Gastroesophageal sphincter (tissue), 4 donors: ENCODE data around the gene TSGA10. TPM values are rescaled to one million over a fixed set of nuclear protein-coding genes. Genes with fewer than 3 reads are reported as not detected.

Source experiments
- ATAC-seq: fragments of 150-250 bp; one replicate; pipeline ENCODE4 v1.9.1; 2016; ENCODE audit warnings: mild to moderate bottlenecking, moderate library complexity
- H3K27ac ChIP-seq, 4 donors: fragments of 200-600 bp; sonication (generic) in 3 of 4; 1 replicate in 3 of 4; 2 replicates in 1 of 4; pipeline ENCODE4 v1.5.1; 2016 to 2019
- H3K27me3 ChIP-seq: fragments of 200-600 bp; sonication (generic); one replicate; pipeline ENCODE4 v1.5.1; 2019
- H3K36me3 ChIP-seq, 2 donors: fragments of 200-600 bp; sonication (generic); one replicate each; pipeline ENCODE4 v1.5.1; 2019; ENCODE audit warnings: control low read depth in 1 of 2
- H3K4me1 ChIP-seq, 3 donors: fragments of 200-600 bp; sonication (generic); 1 replicate in 2 of 3; 2 replicates in 1 of 3; pipeline ENCODE4 v1.5.1; 2016 to 2019; ENCODE audit warnings: control low read depth in 2 of 3
- H3K4me3 ChIP-seq, 2 donors: fragments of 200-600 bp; sonication (generic); one replicate each; pipeline ENCODE4 v1.5.1; 2019; ENCODE audit warnings: mild to moderate bottlenecking in 1 of 2, moderate library complexity in 1 of 2
- H3K9me3 ChIP-seq, 3 donors: fragments of 200-600 bp; sonication (generic); one replicate each; pipeline ENCODE4 v1.5.1; 2017 to 2019; ENCODE audit warnings: control low read depth in 2 of 3
- EP300 ChIP-seq: sonication (generic); formaldehyde crosslinking; IDR thresholded peaks from one replicate; pipeline ENCODE4 v1.6.1; 2017; ENCODE audit warnings: antibody characterized with exemption, mild to moderate bottlenecking
- POLR2A ChIP-seq, 2 donors: fragments of 450-650 bp; IDR thresholded peaks; one replicate each; pipeline ENCODE4 v1.6.1; 2017; ENCODE audit warnings: antibody characterized with exemption in 2 of 2, mild to moderate bottlenecking in 2 of 2, moderate library complexity in 1 of 2
- POLR2AphosphoS5 ChIP-seq: sonication (generic); formaldehyde crosslinking; IDR thresholded peaks from one replicate; pipeline ENCODE4 v1.6.1; 2017; ENCODE audit warnings: antibody characterized with exemption
- WGBS, 2 donors: methylation state at CpG; one replicate each; pipeline ENCODE4 v1.1.5; 2018; ENCODE audit warnings: low coverage in 1 of 2; 5-methylcytosine and 5-hydroxymethylcytosine counted together
- total RNA-seq, 4 donors: library from RNA; depleted of rRNA; stranded (reverse); fragments of >200 nt; gene quantifications; one replicate each; pipeline ENCODE4 v1.1.0, GENCODE V29; 2016
- TF ChIP-seq, protein P1 (sequence below), 4 experiments: fragments of 200-600 bp in 2 of 4; fragments of 450-650 bp in 2 of 4; sonication (generic) in 1 of 4; IDR thresholded peaks; one replicate each; pipeline ENCODE4 v1.5.1; 2017 to 2019; ENCODE audit warnings: antibody characterized with exemption in 4 of 4, mild to moderate bottlenecking in 2 of 4, moderate library complexity in 2 of 4

TSGA10 gene
- total RNA-seq, 4 donors from 2014 or later, result 1.2 to 2.2 (median 1.5) TPM

DNA sequence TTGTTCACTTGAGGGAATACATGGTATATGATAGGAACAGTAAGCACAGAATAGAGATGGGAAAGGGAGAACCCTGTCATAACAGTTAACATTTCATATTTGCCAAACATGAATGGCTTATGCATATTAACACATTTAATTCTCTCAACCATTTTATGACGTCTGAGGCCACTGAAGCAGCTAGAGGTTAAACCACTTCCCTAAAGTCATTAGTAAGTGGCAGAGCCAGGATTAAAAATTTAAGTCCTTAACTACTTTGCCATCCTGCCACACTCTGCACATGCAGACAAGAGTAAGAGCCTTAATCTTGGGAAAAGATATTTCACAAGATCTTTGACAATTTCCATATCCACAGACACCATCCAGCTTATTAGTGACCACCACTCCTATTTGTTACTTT lies 2.1 kb upstream of the TSGA10 start:
- Histone ChIP-seq H3K36me3 (peaks cover 0 to 38% of the 10 kb centered on the region in 2 donors), H3K27me3 (no peaks in the 10 kb centered on the region), H3K9me3 (no peaks in the 10 kb centered on the region), H3K4me1 (peaks cover 3 to 24% (median 15%) of the 10 kb centered on the region in 3 donors), H3K27ac (no peak overlapping the region), H3K4me3 (no peak overlapping the region)
- 53 to 71% methylated on average over 1 of the region's 1 CpG for WGBS, 2 donors
- TF ChIP-seq, protein P1, sequence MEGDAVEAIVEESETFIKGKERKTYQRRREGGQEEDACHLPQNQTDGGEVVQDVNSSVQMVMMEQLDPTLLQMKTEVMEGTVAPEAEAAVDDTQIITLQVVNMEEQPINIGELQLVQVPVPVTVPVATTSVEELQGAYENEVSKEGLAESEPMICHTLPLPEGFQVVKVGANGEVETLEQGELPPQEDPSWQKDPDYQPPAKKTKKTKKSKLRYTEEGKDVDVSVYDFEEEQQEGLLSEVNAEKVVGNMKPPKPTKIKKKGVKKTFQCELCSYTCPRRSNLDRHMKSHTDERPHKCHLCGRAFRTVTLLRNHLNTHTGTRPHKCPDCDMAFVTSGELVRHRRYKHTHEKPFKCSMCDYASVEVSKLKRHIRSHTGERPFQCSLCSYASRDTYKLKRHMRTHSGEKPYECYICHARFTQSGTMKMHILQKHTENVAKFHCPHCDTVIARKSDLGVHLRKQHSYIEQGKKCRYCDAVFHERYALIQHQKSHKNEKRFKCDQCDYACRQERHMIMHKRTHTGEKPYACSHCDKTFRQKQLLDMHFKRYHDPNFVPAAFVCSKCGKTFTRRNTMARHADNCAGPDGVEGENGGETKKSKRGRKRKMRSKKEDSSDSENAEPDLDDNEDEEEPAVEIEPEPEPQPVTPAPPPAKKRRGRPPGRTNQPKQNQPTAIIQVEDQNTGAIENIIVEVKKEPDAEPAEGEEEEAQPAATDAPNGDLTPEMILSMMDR (IDR thresholded peaks at IDR 0.05), result no peak
- TF ChIP-seq POLR2AphosphoS5, result no peak
- no peak for TF ChIP-seq POLR2A (IDR thresholded peaks at IDR 0.05)
- no peak for TF ChIP-seq EP300
- no peak for ATAC-seq

DNA sequence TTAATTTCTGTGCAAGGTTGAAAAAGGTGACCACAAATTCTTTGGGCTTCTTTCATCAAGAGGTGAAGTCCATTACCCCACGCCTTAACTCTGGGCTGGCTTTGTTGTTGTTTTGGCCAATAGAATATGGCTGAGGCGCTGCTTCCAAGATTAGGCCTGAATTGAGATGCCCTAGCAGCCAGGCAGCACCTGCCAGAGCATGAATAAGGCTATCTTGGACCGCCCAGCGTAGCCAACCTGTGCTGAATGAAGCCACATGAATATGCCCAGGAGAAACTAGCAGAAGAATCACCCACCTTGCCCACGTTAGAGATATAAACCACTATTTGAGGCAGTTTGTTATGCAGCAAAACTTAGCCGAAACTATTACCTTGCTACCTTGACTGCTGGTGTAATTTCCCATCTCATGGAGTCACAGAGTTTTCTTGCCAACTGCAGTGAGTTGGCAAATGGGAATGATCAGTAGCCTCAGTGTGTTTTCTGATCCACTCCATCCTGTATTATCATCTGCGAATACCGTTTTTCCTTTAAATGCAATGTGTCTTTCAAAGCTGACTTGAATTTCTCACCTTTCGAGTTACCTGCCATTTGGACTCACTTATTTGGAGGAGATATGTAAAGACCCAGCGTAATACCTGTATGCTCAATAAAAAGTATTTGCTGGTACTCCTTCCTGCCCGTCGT lies 679 bp downstream of the TSGA10 start:
- Histone ChIP-seq H3K36me3 (peaks cover 0 to 21% of the 10 kb centered on the region in 2 donors), H3K4me3 (peak overlapping the region; percentile 66 to 67), H3K27me3 (no peaks in the 10 kb centered on the region), H3K27ac (peak overlapping the region; percentile 78 to 93 (median 88)), H3K9me3 (no peaks in the 10 kb centered on the region), H3K4me1 (peaks cover 3 to 24% (median 15%) of the 10 kb centered on the region in 3 donors)
- ATAC-seq, result no peak
- no peak for TF ChIP-seq POLR2A (IDR thresholded peaks at IDR 0.05)
- no peak for TF ChIP-seq POLR2AphosphoS5
- no peak for TF ChIP-seq EP300
- TF ChIP-seq, protein P1 (IDR thresholded peaks at IDR 0.05), result no peak
- 10 to 25% methylated on average over 7 of the region's 12 CpGs for WGBS, 2 donors

DNA sequence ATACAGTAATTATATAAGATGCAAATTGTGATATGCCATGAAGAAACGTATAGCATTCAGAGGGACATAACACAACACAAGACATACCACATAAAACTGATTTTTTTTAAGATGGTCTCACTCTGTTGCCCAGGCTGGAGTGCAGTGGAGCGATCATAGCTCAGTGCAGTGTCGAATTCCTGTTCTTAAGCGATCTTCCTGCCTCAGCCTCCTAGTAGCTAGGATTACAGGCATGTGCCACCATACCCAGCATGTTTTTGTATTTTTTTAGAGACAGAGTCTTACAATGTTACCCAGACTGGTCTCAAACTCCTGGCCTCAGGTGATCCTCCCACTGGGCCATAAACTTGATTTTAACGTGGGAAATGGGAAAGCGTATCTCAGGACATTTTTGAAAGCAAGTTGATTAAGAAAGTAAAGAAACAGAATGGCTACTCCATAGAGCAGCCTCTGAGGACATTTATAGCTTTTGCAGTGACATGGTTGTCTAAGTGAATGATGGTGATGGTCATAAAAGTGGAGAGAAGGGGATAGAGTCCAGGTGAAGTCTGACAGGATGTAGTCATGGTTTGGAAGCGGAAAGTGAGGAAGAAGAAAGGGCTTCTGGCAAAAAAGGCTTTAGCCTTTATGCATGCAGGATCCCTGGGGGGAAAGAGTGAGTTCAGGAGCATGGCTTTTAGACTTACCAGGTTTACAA lies 2.4 kb downstream of the TSGA10 start:
- Histone ChIP-seq H3K27ac (no peak overlapping the region), H3K4me3 (no peak overlapping the region), H3K4me1 (peaks cover 3 to 24% (median 15%) of the 10 kb centered on the region in 3 donors), H3K27me3 (no peaks in the 10 kb centered on the region), H3K36me3 (peaks cover 0 to 4% of the 10 kb centered on the region in 2 donors), H3K9me3 (no peaks in the 10 kb centered on the region)
- ATAC-seq, result no peak
- 84 to 90% methylated on average over 6 to 7 of the region's 7 CpGs for WGBS, 2 donors
- no peak for TF ChIP-seq POLR2A (IDR thresholded peaks at IDR 0.05)
- TF ChIP-seq EP300, result no peak
- TF ChIP-seq, protein P1 (IDR thresholded peaks at IDR 0.05), result no peak
- TF ChIP-seq POLR2AphosphoS5, result no peak

DNA sequence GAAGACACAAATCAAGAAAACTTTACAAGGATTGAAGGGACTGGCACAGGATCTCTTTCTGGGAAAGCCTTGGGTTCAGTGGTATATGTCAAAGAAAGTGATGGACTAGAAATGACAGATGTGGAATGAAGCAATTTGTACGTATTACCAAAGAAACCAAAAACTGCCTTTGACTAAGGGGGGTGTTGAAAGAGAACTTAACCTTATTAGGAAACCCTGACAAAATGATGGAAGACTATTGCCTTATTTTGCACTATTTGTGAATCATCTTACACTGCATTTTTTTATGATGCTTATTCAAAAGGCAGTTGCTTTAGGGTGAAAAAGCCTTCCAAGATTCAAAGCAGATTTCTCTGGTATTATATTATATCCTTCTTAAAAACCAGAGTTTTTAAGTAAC lies 4.0 kb downstream of the TSGA10 start:
- Histone ChIP-seq H3K4me1 (peaks cover 1 to 15% (median 8%) of the 10 kb centered on the region in 3 donors), H3K27ac (no peak overlapping the region), H3K9me3 (no peaks in the 10 kb centered on the region), H3K36me3 (no peaks in the 10 kb centered on the region), H3K27me3 (no peaks in the 10 kb centered on the region), H3K4me3 (no peak overlapping the region)
- no peak for ATAC-seq
- WGBS, 2 donors, result 53 to 71% methylated on average over 1 of the region's 1 CpG
- TF ChIP-seq POLR2A (IDR thresholded peaks at IDR 0.05) (no peak), EP300 (no peak), POLR2AphosphoS5 (peak; percentile 11)
- TF ChIP-seq, protein P1 (IDR thresholded peaks at IDR 0.05), result no peak
